NCI-H748 treated with DMSO at 0.1 percent for 48 hours (cell line): Measurements from ENCODE around the gene SAMD4A.

Source experiments
- DNase-seq: peaks from one replicate; lab custom pipeline; 2025; lab: John Stamatoyannopoulos, UW

SAMD4A gene

GRCh38 chr14:54662491-54663133, 95.7 kb downstream of the SAMD4A start:
- no peak for DNase-seq

GRCh38 chr14:54664961-54665360, 98.0 kb downstream of the SAMD4A start:
- DNase-seq: no peak

GRCh38 chr14:54665946-54666345, 99.0 kb downstream of the SAMD4A start:
- DNase-seq: no peak

- no peak for DNase-seq
Measured at GRCh38 chr14:54667026-54667744, 100.3 kb downstream of the SAMD4A start.

GRCh38 chr14:54667764-54668163, 100.8 kb downstream of the SAMD4A start:
- no peak for DNase-seq

- DNase-seq: no peak
Measured at GRCh38 chr14:54669721-54670561, 103.0 kb downstream of the SAMD4A start.

GRCh38 chr14:54671537-54671936, 104.6 kb downstream of the SAMD4A start:
- no peak for DNase-seq

GRCh38 chr14:54672181-54672580, 105.3 kb downstream of the SAMD4A start:
- no peak for DNase-seq

- DNase-seq: no peak
Measured at GRCh38 chr14:54672688-54673087, 105.8 kb downstream of the SAMD4A start.

GRCh38 chr14:54673193-54674045, 106.5 kb downstream of the SAMD4A start:
- DNase-seq: no peak

GRCh38 chr14:54674046-54674741, 107.3 kb downstream of the SAMD4A start:
- no peak for DNase-seq

GRCh38 chr14:54675236-54676128, 108.6 kb downstream of the SAMD4A start:
- no peak for DNase-seq

GRCh38 chr14:54676812-54677708, 110.1 kb downstream of the SAMD4A start:
- no peak for DNase-seq

GRCh38 chr14:54680651-54681050, 113.7 kb downstream of the SAMD4A start:
- no peak for DNase-seq

- no peak for DNase-seq
Measured at GRCh38 chr14:54681811-54682261, 114.9 kb downstream of the SAMD4A start.

- DNase-seq: no peak
Measured at GRCh38 chr14:54682578-54682977, 115.7 kb downstream of the SAMD4A start.

- no peak for DNase-seq
Measured at GRCh38 chr14:54683882-54684794, 117.2 kb downstream of the SAMD4A start.

GRCh38 chr14:54685286-54685845, 118.4 kb downstream of the SAMD4A start:
- no peak for DNase-seq
